ENCODE results near the gene WIPF3. TPM values are rescaled to one million over a fixed set of nuclear protein-coding genes. Genes with fewer than 3 reads are reported as not detected.

The WIPF3 gene, protein sequence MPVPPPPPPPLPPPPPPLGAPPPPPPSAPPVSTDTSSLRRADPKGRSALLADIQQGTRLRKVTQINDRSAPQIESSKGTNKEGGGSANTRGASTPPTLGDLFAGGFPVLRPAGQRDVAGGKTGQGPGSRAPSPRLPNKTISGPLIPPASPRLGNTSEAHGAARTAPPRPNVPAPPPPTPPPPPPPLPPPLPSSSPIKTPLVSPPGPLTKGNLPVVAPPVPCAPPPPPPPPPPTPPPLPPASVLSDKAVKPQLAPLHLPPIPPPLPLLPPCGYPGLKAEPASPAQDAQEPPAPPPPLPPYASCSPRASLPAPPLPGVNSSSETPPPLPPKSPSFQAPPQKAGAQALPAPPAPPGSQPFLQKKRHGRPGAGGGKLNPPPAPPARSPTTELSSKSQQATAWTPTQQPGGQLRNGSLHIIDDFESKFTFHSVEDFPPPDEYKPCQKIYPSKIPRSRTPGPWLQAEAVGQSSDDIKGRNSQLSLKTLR
- not detected in 2 replicates for total RNA-seq (2014; rRNA removed)
- polyA plus RNA-seq (2012): 0.07 TPM

DNA sequence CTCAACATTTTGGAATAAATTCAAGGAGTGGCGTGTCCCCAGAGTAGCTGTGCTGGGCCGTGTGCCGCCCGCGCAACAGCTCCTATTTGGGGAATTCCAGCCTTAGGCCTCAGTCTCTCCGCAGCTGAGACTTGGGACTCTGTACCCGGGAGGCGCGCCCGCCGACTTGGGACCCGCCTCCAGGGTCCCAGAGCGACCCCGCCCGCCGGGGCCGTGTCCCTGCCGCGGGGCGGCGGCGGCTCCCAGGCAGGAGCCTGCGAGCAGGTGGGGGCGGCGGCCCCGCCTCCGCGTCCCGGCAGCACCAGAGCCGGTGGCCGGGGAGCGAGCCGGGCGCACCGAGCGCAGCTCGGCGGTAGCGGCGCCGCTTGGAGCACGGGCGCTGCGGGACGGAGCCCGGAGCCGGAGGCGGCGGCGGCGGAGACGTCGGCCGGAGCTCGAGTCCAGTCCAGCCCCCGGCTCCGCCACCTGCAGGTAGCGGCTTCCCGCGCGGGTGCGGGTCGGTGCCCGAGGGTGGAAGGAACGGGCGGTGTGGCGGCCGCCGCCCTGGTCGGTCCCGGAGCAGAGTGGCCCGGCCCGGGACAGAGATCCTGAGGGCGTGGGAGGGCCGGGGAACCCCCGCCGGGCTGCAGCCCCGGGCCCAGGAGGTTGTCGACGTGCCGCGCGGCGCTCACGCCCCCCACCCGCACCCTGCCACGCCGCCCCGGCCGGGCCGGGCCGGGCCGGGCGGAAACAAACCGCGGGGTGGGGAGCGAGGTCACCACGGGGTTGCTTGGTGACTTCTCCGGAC, at the start of gene WIPF3:
WIPF3 (plus strand) TSS at position 301 of the 787 bp plus-strand sequence. CDS start 28,217 bp downstream, outside the sequence.
- no peak for DNase-seq (ENCODE audit: low read depth)

DNA sequence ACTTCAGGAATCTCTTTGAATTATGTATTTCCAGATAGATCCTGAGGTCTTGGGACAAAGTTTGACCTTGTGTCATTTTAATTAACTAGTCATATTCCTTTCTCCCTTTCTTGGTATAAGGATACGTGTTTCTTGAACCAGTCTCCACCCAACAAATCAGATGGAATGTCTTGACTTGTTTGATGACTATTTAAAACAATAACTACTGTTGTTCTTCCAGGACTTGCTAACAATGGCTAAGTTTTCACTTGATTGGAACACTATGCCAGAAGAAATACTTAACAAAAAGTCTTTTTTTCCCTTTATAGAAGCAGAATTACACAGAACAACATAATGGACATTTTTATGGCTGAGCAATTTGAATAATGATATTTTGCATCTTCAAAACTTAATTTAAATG, 43.0 kb upstream of the WIPF3 start:
- no peak for DNase-seq (ENCODE audit: low read depth)

DNA sequence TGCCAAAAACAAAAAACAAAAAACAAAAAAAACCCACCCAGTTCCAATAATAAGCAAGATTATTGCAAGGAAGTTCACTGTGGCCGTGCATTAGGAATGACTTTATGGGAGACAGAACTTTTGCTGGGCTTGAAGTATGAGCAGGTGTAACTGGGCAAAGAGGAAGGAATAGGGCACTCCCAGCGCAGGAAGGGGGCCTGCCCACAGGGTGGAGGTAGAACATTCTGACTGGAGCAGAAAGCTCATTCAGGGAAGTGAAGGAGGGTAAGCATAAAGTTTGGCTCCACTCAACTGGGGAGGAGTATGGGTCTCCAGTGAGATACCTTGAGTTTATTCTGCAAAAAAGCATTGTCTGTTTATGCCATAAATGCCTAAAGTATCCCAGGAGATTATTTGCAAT, 42.1 kb upstream of the WIPF3 start:
- DNase-seq (ENCODE audit: low read depth): no peak

DNA sequence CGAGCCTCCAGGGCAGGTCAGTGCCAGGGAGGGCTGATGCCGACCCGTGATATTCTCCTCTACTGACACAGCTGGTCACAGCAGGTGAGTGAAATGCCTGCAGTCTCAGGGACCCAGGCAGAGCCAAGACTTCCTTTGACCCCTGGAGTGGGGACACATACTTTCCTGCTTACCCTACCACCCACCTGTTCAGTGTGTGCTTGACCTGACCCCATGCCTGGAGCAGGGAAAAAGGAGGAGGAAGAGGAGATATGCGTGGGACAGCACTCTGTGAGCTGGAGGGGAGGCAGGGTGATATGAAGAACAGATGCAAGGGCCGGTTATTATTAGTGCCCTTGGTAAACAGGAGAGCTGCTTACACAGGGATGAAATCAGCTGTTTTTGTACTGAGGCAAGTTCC, 40.8 kb upstream of the WIPF3 start:
- peak; percentile 7 for DNase-seq (ENCODE audit: low read depth)

DNA sequence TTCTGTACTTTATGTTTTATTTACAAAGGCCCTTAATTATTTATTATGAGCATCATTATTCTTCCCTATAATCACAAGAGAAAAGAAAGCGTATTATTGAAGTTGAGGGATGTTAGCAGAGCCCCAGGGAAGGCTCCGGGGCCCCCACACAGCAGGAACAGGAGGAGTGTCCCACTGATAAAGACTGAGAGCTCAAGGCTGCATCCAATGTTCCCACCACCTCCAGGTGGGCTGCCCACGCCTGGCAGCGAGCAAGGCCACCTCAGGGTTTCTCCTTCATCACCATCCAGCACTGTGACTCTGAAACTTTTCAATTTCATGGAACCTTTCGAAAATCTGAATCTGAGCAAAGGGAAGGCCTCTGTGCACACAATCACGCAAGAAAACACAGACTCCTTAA, 35.9 kb upstream of the WIPF3 start:
- DNase-seq (ENCODE audit: low read depth): no peak

DNA sequence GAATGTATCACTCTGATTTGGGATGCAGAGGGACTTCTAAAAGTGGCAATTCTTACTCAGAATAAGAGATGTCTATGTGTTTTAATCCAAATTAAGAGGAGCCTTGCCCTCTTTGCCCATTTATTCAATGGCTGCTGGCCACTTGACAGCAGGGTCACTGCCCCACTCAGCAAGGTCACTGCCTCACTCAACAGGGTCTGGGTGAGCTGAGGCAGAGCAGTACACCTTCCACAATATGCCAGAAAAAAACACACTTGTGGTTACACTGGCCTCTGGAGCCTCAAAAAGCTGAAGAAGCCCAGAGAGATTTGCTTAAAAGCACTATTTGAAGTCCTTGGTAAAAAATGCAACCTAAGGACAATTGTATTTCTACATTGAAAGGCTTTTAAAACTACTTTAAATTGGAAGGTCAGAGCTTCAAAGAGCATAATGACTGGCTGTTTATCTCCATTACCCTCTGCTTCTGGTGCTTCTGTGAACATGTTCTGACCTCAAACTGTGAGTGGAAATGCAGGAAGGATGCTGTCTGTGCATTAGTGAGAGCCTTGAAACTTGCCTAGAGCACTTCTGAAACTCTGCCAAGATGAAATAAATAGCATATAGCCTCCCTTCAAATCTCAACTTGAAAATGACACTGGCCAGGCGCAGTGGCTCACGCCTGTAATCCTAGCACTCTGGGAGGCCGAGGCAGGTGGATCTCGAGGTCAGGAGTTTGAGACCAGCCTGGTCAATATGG, 35.1 kb upstream of the WIPF3 start:
- DNase-seq (ENCODE audit: low read depth): no peak

DNA sequence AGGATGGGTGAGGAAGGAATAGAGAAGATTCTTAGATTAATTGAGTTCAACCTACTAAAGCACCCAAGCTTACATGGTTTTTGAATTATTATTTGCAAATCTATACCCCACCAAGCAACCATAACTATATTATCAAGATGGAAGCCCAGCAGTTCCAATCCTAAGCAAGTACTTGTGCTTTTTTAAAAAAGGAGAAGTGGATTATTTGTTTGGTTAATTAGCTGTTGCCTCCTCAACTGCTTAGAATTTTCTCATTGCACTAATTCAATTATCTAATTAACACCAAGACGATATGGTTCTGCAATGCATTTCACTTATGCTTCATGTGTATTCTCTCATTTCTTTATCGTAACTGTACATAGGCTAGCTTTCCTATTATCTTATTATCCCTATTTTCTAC, 27.3 kb upstream of the WIPF3 start:
- DNase-seq (ENCODE audit: low read depth): no peak

DNA sequence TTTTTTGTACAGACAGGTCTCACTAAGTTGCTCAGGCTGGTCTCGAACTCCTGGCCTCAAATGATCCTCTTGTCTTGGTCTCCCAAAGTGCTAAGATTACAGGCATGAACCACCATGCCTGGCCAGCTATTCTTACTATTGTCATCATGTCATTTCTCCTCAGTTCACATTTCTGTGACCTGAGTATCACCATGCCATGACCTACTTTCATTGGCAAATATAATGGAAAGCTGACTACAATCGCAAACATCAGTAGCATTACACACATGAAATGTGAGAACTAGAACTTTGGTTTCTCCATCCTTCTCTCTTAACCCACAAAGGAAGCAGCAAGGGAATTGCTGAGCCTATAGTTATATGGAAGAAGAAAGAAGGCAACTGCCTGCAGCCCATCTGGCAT, 26.0 kb upstream of the WIPF3 start:
- no peak for DNase-seq (ENCODE audit: low read depth)

DNA sequence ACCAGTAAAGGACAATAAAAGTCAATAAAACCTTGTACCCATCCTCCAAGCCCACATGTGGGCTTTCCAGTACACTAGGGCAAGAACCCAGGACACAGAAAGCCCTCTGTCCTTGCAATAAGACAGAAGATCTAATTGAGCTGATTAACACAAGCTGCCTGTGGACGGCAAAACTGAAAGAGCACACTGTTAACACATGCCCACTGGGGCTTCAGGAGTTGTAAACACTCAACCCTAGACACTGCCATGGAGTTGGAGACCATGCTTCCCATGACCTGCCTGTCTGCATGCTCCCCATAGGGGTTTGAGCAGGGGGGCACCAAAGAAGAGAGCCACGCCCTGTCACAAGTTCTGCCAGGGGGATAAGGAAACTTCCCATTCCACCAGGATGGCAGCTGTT, 22.6 kb upstream of the WIPF3 start:
- no peak for DNase-seq (ENCODE audit: low read depth)

DNA sequence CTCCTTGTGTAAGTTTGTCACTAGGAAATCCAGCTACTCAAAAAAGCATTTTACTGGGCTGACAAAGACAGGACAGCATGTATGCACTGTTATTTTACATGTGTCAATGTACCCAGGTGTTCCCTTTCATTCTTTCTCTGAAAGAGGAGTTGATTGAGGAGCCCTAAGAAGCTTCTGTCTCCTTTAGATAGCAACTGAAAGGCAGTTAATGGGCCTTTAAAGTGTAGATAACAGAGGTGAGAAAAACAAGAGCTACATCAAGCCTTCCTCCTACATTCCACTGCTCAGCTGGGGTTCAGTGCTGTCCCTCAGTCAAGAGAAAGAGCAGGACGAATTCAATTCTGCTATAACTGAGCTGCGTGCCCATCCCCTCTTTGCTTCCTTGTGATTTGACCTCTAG, 12.8 kb upstream of the WIPF3 start:
- DNase-seq (ENCODE audit: low read depth): no peak

DNA sequence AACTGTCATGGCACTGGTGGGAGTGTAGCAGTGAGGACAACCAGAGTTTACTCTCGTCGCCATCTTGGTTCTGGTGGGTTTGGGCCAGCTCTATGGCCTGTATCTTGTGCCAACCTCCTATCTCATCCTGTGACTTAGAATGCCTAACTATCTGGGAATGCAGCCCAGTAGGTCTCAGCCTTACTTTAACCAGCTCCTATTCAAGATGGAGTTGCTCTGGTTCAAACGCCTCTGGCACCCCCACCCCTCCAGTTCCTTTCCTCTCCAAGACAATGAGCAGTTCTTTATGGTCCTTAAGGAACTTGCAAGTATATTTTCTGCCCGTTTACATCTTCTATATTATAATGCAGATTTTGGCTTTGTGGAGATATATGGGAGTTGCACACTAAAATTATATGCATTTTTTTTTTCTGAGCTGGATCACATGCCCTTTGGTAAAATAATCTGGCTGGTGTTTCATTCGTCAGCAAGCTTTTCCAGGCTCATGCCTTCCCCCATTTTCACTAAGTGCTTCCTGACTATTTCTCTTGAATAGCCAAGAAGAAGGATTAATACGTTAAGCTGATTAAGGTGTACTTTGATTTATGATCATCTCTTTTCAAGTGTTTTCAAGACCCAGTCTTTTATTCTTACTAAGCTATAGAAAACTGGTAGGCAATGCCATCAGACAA, 11.2 kb upstream of the WIPF3 start:
- DNase-seq (ENCODE audit: low read depth): no peak

DNA sequence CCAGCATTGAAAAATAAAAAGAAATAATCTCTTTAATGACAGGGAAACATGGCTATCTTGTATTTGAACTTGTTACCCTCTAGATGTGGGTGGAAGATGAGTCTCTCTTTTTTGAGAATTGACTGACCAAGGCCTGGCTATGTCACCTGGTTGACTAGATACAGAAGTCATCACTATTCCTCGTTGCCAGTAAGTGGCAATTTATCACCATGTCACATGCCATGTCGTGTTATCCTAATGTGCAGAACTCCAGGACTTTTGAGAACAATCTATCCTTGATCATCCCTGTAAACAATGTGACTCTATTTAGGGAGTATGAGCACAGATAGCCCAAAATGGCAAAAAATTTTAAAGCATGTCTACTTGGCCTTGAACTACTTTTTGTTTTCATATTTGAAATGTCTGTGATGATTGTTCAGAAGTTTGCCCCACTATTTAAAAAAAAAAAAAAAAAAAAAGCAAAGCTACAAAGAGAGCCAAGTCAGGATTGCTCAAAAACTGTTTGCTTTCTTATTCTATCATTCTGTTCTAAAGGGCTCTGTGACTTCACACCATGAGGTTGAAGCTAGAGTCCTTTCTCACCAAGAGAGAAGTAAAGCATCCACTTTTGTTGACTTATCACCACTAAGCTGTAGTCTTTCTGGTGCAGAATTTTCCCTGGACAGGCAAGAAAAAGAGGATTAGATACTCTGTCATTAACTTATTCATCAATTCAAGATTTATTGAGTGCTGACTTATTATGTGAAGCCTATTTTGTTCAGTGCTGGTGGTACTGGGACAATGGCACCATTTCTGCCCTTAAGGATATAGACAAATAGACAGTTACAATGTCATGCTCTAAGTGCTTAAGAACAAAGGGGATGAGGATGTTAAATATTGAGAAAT, 10.4 kb upstream of the WIPF3 start:
- DNase-seq (ENCODE audit: low read depth): no peak

DNA sequence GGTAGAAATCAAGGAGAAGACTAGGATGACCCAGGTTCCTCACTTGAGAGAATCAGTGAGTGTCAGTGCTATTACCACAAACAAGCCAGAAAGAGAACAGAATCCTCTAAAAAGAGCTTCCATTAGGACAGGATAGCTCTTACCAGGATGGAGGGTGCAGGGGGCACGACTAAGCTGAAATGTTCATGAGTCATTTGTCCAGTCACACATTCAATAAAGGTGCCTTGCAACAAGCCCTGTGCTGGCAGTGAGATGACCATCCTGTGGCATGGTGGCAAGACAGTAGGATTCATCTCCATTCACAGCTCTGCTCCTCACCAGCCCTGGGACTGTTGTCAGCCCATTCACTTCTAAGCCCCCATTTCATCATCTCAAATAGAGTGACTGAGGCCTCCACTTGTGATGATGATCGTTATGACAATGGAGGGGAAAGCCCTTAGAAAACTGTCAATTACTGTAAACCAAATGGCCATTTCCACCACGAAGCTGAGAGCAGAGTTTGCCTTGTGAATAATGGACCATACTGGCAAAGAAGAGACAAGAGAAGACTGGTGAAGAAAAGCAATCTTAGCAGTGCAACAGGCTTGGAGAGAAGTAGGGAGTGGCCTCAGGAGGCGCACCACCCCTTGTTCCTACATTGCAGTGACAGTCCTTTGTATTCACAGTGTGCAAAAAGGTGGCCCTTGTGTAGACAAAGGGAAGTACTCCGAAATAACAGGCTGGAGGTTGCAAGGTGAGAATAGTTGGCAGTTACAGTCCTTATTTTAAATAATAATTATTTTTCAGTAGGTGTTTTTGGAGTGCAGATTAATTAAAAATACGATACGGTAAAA, 9.0 kb upstream of the WIPF3 start:
- no peak for DNase-seq (ENCODE audit: low read depth)

DNA sequence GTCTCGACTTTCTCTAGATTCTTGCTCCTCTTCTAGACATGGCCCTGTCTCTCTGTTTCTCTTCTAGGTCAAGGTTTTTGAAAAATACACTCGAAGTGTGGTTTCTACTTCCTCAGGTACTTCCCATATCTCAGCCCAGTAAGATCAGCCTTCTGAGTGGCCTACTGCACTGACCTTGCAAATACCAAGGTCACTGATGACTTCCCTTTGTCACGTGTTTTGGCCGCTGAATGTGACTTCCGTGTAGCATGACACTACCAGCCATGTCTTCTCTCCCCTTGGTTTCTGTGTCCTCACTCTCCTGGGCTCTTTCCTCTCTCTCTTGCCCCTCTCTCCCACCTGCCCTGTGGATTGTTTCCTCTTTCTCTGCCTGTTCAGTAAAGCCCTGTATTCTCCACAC, 7.9 kb upstream of the WIPF3 start:
- no peak for DNase-seq (ENCODE audit: low read depth)

DNA sequence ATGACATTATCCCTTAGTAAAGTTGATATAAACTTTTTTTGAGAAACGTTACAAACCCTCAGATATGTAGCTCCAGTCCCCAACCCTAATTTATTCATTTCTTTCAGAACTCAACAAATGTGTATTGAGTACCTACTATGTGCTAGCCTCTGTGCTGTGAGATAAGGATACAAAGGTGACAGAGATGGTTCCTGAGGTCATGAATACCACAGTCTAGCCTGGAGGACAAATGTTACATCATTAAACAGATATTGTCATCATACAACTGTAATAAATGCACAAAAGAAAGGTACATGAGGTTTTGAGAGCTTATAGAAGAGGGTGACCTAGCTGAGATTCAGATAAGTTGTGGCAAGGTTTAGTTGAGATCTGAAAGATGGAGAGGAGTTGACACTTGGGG, 4.4 kb upstream of the WIPF3 start:
- DNase-seq (ENCODE audit: low read depth): no peak

DNA sequence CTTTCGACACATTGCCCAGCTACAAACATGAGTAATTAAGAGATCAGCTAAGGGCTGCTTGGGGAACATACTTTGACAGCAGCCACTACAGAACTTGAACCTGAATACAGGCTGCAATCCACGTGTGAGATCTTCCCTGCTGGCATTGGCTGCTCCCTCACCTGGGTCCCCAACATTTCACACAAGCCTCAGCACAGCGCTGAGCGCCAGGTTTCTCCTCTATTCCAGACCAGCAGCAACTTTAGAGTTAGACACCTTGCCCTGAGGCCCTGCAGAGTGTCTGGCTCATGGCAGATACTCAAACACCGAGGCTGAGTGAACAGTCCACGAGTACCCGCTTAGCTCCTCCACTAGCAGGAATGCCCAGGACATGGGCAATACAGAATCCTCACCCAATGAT, 1.3 kb upstream of the WIPF3 start:
- no peak for DNase-seq (ENCODE audit: low read depth)

DNA sequence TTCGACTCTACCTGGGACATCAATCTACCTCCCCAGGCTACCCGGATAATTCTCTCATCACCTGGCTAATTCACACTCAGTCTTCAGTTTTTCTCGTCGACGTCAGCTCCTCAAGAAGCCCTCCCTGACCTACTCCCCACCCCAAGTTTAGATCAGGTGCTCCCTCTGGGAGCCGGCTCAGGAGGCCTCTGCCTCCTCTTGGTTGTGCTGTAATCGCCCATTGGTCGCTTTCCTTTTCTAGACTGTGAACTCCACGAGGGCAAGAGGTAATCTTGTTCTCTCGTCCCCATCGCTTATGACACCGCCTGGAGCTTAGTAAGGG, 461 bp upstream of the WIPF3 start:
- DNase-seq (ENCODE audit: low read depth): no peak

DNA sequence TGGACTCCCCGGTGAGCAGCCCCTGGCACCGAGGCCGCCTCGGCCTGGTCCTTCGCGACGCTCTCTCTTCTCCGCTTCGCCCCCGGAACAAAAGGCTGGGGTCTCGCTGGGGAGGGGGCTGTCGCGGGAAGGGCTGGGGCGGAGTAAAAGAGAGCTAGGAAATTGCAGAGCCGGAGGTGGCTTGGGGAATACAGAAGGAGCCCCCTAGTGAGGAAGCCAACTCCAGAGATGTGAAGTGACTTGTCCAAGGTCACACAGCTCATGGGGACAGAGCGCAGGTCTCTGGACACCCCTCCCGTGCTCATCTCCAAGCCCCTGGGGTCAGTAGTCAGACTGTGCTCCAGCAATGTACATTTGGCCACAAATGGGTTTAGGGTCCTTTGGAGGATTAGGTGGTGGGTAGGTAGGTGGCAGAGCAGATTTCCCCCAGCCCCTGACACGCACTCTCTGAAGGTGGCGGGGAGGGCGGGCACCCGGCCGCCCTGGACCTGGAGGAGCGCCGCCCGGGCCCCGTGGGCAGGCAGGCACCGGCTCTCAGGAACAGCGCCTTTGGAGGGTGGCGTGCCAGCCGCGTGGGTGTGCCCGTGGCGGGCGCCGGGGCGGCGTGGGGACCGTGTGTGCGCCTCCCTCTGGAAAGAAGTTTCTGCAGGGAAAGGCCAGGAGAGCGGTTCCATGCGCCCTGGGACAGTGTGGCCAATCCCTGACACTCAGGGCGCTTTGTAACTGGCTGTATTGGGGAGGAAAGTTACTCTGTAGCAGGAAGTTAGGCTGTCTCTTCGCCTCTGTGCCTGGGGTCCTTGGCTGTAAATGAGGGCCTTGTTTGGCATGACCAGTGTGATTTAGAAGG, 910 bp downstream of the WIPF3 start:
- no peak for DNase-seq (ENCODE audit: low read depth)

All from LHCN-M2 (cell line).